Gastrocnemius medialis (tissue), 4 donors: ENCODE measurements around the gene WDR41. TPM values are rescaled to one million over a fixed set of nuclear protein-coding genes. Genes with fewer than 3 reads are reported as not detected.

ENCODE experiments used
- ATAC-seq, 2 donors: fragments of 150-250 bp; one replicate each; pipeline ENCODE4 v1.9.1; 2016
- DNase-seq, 2 donors: peaks; one replicate each; pipeline ENCODE4 v3.0.0-alpha.2; 2019
- H3K27ac ChIP-seq, 4 donors: fragments of 200-600 bp; sonication (generic); 1 replicate in 1 of 4; 2 replicates in 3 of 4; pipeline ENCODE4 v1.5.1; 2016 to 2018; ENCODE audit warnings: mild to moderate bottlenecking in 2 of 4, moderate library complexity in 1 of 4
- H3K27me3 ChIP-seq, 3 donors: fragments of 200-600 bp; sonication (generic) in 2 of 3; 1 replicate in 1 of 3; 2 replicates in 2 of 3; pipeline versions ENCODE4 v1.5.1 to v1.6.0; 2016 to 2019; ENCODE audit warnings: mild to moderate bottlenecking in 1 of 3, moderate library complexity in 1 of 3
- H3K36me3 ChIP-seq, 2 donors: fragments of 200-600 bp; sonication (generic) in 1 of 2; one replicate each; pipeline ENCODE4 v1.5.1; 2017 to 2018
- H3K4me1 ChIP-seq, 2 donors: fragments of 200-600 bp; sonication (generic) in 1 of 2; one replicate each; pipeline ENCODE4 v1.5.1; 2016 to 2017; ENCODE audit warnings: mild to moderate bottlenecking in 2 of 2
- H3K4me3 ChIP-seq, 4 donors: fragments of 200-600 bp; sonication (generic) in 3 of 4; 1 replicate in 1 of 4; 2 replicates in 3 of 4; pipeline ENCODE4 v1.5.1; 2016 to 2019; ENCODE audit warnings: mild to moderate bottlenecking in 2 of 4
- H3K9me3 ChIP-seq, 3 donors: fragments of 200-600 bp; sonication (generic) in 2 of 3; 1 replicate in 1 of 3; 2 replicates in 2 of 3; pipeline ENCODE4 v1.5.1; 2016 to 2019
- CTCF ChIP-seq, 5 experiments: fragments of 450-650 bp in 3 of 5; fragments of 200-600 bp in 2 of 5; sonication (generic) in 2 of 5; IDR thresholded peaks in 4 of 5; conservative IDR thresholded peaks in 1 of 5; 1 replicate in 4 of 5; 2 replicates in 1 of 5; pipeline ENCODE4 v1.5.1; 2016 to 2019; ENCODE audit warnings: antibody characterized with exemption in 5 of 5, mild to moderate bottlenecking in 3 of 5, moderate library complexity in 3 of 5
- POLR2A ChIP-seq, 2 donors: fragments of 450-650 bp; IDR thresholded peaks; one replicate each; pipeline ENCODE4 v1.6.1; 2017; ENCODE audit warnings: antibody characterized with exemption in 2 of 2, mild to moderate bottlenecking in 2 of 2, moderate library complexity in 2 of 2
- in situ Hi-C, 4 donors: fragments of 200-750 bp; cut with MboI; loops; one replicate each; pipeline versions ENCODE4 v1.15.0 to v1.8.0; 2017; ENCODE audit warnings: low sequenced_read_pairs in 4 of 4
- intact Hi-C: fragments of 100-400 bp; cut with DNase I; formaldehyde crosslinking; loops from one replicate; pipeline ENCODE4 v1.15.1; 2023; ENCODE audit warnings: low total_unique reads
- total RNA-seq, 4 donors: library from RNA; depleted of rRNA; stranded (reverse); fragments of >200 nt; gene quantifications; one replicate each; pipeline versions ENCODE4 v1.1.0 to v1.2.3, GENCODE V29; 2016

Gene WDR41
- total RNA-seq, 4 donors from 2014 or later, result 16.3 to 30.6 (median 19.2) TPM

- intact Hi-C loops (no loop called here), in situ Hi-C loops (no loop called here)
- Histone ChIP-seq H3K27ac (no peak overlapping the region), H3K27me3 (no peaks in the 10 kb centered on the region), H3K4me3 (no peak overlapping the region), H3K9me3 (no peaks in the 10 kb centered on the region), H3K4me1 (no peaks in the 10 kb centered on the region), H3K36me3 (peaks cover 3 to 22% of the 10 kb centered on the region in 2 donors)
- TF ChIP-seq CTCF (IDR thresholded peaks at IDR 0.05 in 4 of 5, conservative IDR thresholded peaks at IDR 0.05 in 1 of 5), result no peak
- TF ChIP-seq POLR2A (IDR thresholded peaks at IDR 0.05), result no peak
- DNase-seq (no peak), ATAC-seq (no peak)
Measured at GRCh38 chr5:77449277-77449676, 42.8 kb downstream of the WDR41 start.

- in situ Hi-C loops, result no loop called here
- no peak for TF ChIP-seq CTCF (IDR thresholded peaks at IDR 0.05 in 4 of 5, conservative IDR thresholded peaks at IDR 0.05 in 1 of 5)
- Histone ChIP-seq H3K4me1 (no peaks in the 10 kb centered on the region), H3K27me3 (no peaks in the 10 kb centered on the region), H3K4me3 (no peak overlapping the region), H3K36me3 (peaks cover 3 to 22% of the 10 kb centered on the region in 2 donors), H3K9me3 (no peaks in the 10 kb centered on the region), H3K27ac (no peak overlapping the region)
- DNase-seq (no peak), ATAC-seq (no peak)
- intact Hi-C loops, result no loop called here
Measured at GRCh38 chr5:77448831-77449230, 43.3 kb downstream of the WDR41 start.

GRCh38 chr5:77444356-77444755 lies 47.8 kb downstream of the WDR41 start:
- no peak for ATAC-seq
- Histone ChIP-seq H3K27ac (no peak overlapping the region), H3K27me3 (no peaks in the 10 kb centered on the region), H3K36me3 (peaks cover 0 to 18% of the 10 kb centered on the region in 2 donors), H3K4me3 (no peak overlapping the region), H3K9me3 (no peaks in the 10 kb centered on the region), H3K4me1 (no peaks in the 10 kb centered on the region)
- DNase-seq, result no peak
- intact Hi-C loops (no loop called here), in situ Hi-C loops (no loop called here)
- TF ChIP-seq POLR2A (IDR thresholded peaks at IDR 0.05) (no peak), CTCF (IDR thresholded peaks at IDR 0.05 in 4 of 5, conservative IDR thresholded peaks at IDR 0.05 in 1 of 5) (no peak)

- H3K27me3 ChIP-seq, result no peaks in the 10 kb centered on the region
- in situ Hi-C loops, result no loop called here
- TF ChIP-seq POLR2A (IDR thresholded peaks at IDR 0.05) (no peak), CTCF (IDR thresholded peaks at IDR 0.05 in 4 of 5, conservative IDR thresholded peaks at IDR 0.05 in 1 of 5) (no peak)
- H3K36me3 ChIP-seq, result peaks cover 0 to 16% of the 10 kb centered on the region in 2 donors
- H3K9me3 ChIP-seq, result no peaks in the 10 kb centered on the region
- no peaks in the 10 kb centered on the region for H3K4me1 ChIP-seq
- DNase-seq (no peak), ATAC-seq (no peak)
- no peak overlapping the region for H3K27ac ChIP-seq
- intact Hi-C loops, result no loop called here
- no peak overlapping the region for H3K4me3 ChIP-seq
Measured at GRCh38 chr5:77443670-77444069, 48.4 kb downstream of the WDR41 start.

- in situ Hi-C loops, result no loop called here
- Histone ChIP-seq H3K4me1 (no peaks in the 10 kb centered on the region), H3K27ac (no peak overlapping the region), H3K4me3 (no peak overlapping the region), H3K36me3 (peaks cover 0 to 48% of the 10 kb centered on the region in 2 donors), H3K27me3 (no peaks in the 10 kb centered on the region), H3K9me3 (no peaks in the 10 kb centered on the region)
- intact Hi-C loops, result no loop called here
- ATAC-seq (no peak), DNase-seq (no peak)
- no peak for TF ChIP-seq CTCF (IDR thresholded peaks at IDR 0.05 in 4 of 5, conservative IDR thresholded peaks at IDR 0.05 in 1 of 5)
- no peak for TF ChIP-seq POLR2A (IDR thresholded peaks at IDR 0.05)
Measured at GRCh38 chr5:77438071-77438470, 54.0 kb downstream of the WDR41 start.
